ENCODE results near the gene ARHGAP6. TPM values are rescaled to one million over a fixed set of nuclear protein-coding genes. Genes with fewer than 3 reads are reported as not detected.

Gene ARHGAP6
- total and polyA plus RNA-seq, 9 of the 15 experiments (the other 6 are each of a cell fraction or from before 2014, with no cell fraction given) = 12.5 to 63.6 (median 41.8) TPM

DNA sequence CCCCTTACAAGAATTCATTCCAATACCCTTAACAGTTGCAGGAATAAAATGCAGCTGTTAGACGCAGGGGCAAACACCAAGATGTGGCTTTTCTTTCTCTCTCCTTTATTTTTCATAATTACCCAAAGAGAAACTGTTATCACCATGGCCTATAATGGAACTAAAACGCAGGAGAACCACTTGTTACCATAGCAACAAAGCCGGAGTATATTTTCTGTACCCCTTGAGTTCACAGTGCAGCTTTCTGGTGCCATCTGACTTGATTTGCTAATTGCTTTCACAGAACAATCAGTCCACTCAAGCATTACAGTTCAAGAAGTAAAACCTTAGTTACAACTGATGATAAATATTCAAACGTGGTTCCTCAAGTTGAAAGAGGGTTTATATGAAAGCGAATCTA lies 214.6 kb downstream of the ARHGAP6 start:
- no peak overlapping the region for H3K27ac ChIP-seq (ENCODE audit: extremely low read depth, low read depth, low read length)
- POLR2A ChIA-PET = interaction anchor here (1.2 kb wide), 1 partner anchor 13 kb away, joined by 3 read pairs; no protein-coding TSS in a partner anchor
- peaks cover 0 to 4% of the 10 kb centered on the region in 2 experiments; a peak in 2 of 5 replicates for H3K4me1 ChIP-seq (replicated peaks in 1 of 2; ENCODE audit: control insufficient read depth in 2 of 2, insufficient read depth in 2 of 2, low read length in 2 of 2)
- ATAC-seq (no peak), DNase-seq (ENCODE audit: extremely low read depth in 1 of 4, low spot score in 3 of 4) (no peak), FAIRE-seq (no peak)
- H3K36me3 ChIP-seq (ENCODE audit: control insufficient read depth, insufficient read depth, low read length) = no peaks in the 10 kb centered on the region
- TF ChIP-seq NFE2 (IDR thresholded peaks at IDR 0.05; ENCODE audit: low read depth) (no peak), RFX1 (IDR thresholded peaks at IDR 0.05) (peak; percentile 79)
- no peak overlapping the region for H3K4me3 ChIP-seq
- H3K9me3 ChIP-seq (replicated peaks; ENCODE audit: control insufficient read depth, insufficient read depth, low read depth, low read length) = no peaks in the 10 kb centered on the region; the same call in 1 of the 2 replicates
- H3K27me3 ChIP-seq (ENCODE audit: control insufficient read depth in 2 of 2, insufficient read depth in 2 of 2, low read length in 2 of 2) = no peaks in the 10 kb centered on the region
- H4K20me1 ChIP-seq (replicated peaks; ENCODE audit: control insufficient read depth, insufficient read depth, low read length) = no peaks in the 10 kb centered on the region
- no peak overlapping the region for H3K9ac ChIP-seq (ENCODE audit: insufficient read depth in 1 of 2, low read depth in 2 of 2, low read length in 2 of 2)
- BruUV-seq (replicated peaks) = no TSS peak
- in situ Hi-C loops (cut with MboI) (no loop called here), intact Hi-C loops (cut with micrococcal nuclease) (no loop called here)
- H3K9me1 ChIP-seq (ENCODE audit: control insufficient read depth, insufficient read depth, low read length) = no peaks in the 10 kb centered on the region
- CTCF ChIA-PET (ENCODE audit: low intra/inter-chr PET ratio) = no interaction called here
- no peak overlapping the region for H2AFZ ChIP-seq (ENCODE audit: low read depth, low read length)
- no peaks in the 10 kb centered on the region for H3K79me2 ChIP-seq (ENCODE audit: control insufficient read depth, insufficient read depth, low read length)
- no peak overlapping the region for H3K4me2 ChIP-seq (ENCODE audit: insufficient read depth, low read length)
- 63% methylated on average over 5 of the region's 5 CpGs for WGBS (ENCODE audit: insufficient coverage, low coverage, missing lambda C conversion rate)

GRCh38 chrX:11450354-11450753 lies 215.4 kb downstream of the ARHGAP6 start:
- no peaks in the 10 kb centered on the region; the same call in 1 of the 2 replicates for H3K9me3 ChIP-seq (replicated peaks; ENCODE audit: control insufficient read depth, insufficient read depth, low read depth, low read length)
- no peaks in the 10 kb centered on the region for H3K9me1 ChIP-seq (ENCODE audit: control insufficient read depth, insufficient read depth, low read length)
- no TSS peak for BruUV-seq (replicated peaks)
- intact Hi-C loops (cut with micrococcal nuclease) = no loop called here
- no peaks in the 10 kb centered on the region for H3K79me2 ChIP-seq (ENCODE audit: control insufficient read depth, insufficient read depth, low read length)
- H3K9ac ChIP-seq (ENCODE audit: insufficient read depth in 1 of 2, low read depth in 2 of 2, low read length in 2 of 2) = no peak overlapping the region
- WGBS (ENCODE audit: insufficient coverage, low coverage, missing lambda C conversion rate) = 32% methylated on average over 8 of the region's 8 CpGs
- DNase-seq (ENCODE audit: extremely low read depth in 1 of 4, low spot score in 3 of 4) (no peak), ATAC-seq (no peak), FAIRE-seq (no peak)
- H3K27me3 ChIP-seq (ENCODE audit: control insufficient read depth in 2 of 2, insufficient read depth in 2 of 2, low read length in 2 of 2) = no peaks in the 10 kb centered on the region
- ChIA-PET POLR2A (interaction anchor here (1.2 kb wide), 1 partner anchor 13 kb away, joined by 3 read pairs; no protein-coding TSS in a partner anchor), CTCF (ENCODE audit: low intra/inter-chr PET ratio) (no interaction called here)
- no peaks in the 10 kb centered on the region for H3K36me3 ChIP-seq (ENCODE audit: control insufficient read depth, insufficient read depth, low read length)
- no peak overlapping the region for H3K4me3 ChIP-seq
- peaks cover 0 to 4% of the 10 kb centered on the region in 2 experiments; a peak in 2 of 5 replicates for H3K4me1 ChIP-seq (replicated peaks in 1 of 2; ENCODE audit: control insufficient read depth in 2 of 2, insufficient read depth in 2 of 2, low read length in 2 of 2)
- no peak overlapping the region for H3K27ac ChIP-seq (ENCODE audit: extremely low read depth, low read depth, low read length)
- no peaks in the 10 kb centered on the region for H4K20me1 ChIP-seq (replicated peaks; ENCODE audit: control insufficient read depth, insufficient read depth, low read length)
- no peak overlapping the region for H3K4me2 ChIP-seq (ENCODE audit: insufficient read depth, low read length)
- no peak for TF ChIP-seq MEF2D (tag; conservative IDR thresholded peaks at IDR 0.05; ENCODE audit: low read depth)
- no peak for TF ChIP-seq SMC3 (conservative IDR thresholded peaks at IDR 0.05; ENCODE audit: insufficient read depth, low read depth, low read length)
- no peak for TF ChIP-seq COPS2 (conservative IDR thresholded peaks at IDR 0.05)
- no peak for TF ChIP-seq MTA1 (IDR thresholded peaks at IDR 0.05; ENCODE audit: borderline replicate concordance)
- no peak for TF ChIP-seq ZNF24 (IDR thresholded peaks at IDR 0.05)
- TF ChIP-seq SMAD3 (CRISPR knock-in tag; conservative IDR thresholded peaks at IDR 0.05) = no peak
- no peak for TF ChIP-seq PYGO2 (tag; IDR thresholded peaks at IDR 0.05)
- TF ChIP-seq, protein P1, sequence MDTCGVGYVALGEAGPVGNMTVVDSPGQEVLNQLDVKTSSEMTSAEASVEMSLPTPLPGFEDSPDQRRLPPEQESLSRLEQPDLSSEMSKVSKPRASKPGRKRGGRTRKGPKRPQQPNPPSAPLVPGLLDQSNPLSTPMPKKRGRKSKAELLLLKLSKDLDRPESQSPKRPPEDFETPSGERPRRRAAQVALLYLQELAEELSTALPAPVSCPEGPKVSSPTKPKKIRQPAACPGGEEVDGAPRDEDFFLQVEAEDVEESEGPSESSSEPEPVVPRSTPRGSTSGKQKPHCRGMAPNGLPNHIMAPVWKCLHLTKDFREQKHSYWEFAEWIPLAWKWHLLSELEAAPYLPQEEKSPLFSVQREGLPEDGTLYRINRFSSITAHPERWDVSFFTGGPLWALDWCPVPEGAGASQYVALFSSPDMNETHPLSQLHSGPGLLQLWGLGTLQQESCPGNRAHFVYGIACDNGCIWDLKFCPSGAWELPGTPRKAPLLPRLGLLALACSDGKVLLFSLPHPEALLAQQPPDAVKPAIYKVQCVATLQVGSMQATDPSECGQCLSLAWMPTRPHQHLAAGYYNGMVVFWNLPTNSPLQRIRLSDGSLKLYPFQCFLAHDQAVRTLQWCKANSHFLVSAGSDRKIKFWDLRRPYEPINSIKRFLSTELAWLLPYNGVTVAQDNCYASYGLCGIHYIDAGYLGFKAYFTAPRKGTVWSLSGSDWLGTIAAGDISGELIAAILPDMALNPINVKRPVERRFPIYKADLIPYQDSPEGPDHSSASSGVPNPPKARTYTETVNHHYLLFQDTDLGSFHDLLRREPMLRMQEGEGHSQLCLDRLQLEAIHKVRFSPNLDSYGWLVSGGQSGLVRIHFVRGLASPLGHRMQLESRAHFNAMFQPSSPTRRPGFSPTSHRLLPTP (IDR thresholded peaks at IDR 0.05; ENCODE audit: borderline replicate concordance, extremely low read depth, insufficient read length) = no peak
- in situ Hi-C loops (cut with MboI) = no loop called here
- H2AFZ ChIP-seq (ENCODE audit: low read depth, low read length) = peak overlapping the region; percentile 40; the same call in 1 of the 2 replicates
